ENCODE results near the gene MTURN.
A peak's percentile ranks its signal among the peaks of the same experiment; 100 is the strongest.
"Not testable (repeated sequence)": the region's sequence is repeated elsewhere in the genome, so short reads cannot be mapped to it uniquely, and the experiment has no call there.

Gene MTURN

DNA sequence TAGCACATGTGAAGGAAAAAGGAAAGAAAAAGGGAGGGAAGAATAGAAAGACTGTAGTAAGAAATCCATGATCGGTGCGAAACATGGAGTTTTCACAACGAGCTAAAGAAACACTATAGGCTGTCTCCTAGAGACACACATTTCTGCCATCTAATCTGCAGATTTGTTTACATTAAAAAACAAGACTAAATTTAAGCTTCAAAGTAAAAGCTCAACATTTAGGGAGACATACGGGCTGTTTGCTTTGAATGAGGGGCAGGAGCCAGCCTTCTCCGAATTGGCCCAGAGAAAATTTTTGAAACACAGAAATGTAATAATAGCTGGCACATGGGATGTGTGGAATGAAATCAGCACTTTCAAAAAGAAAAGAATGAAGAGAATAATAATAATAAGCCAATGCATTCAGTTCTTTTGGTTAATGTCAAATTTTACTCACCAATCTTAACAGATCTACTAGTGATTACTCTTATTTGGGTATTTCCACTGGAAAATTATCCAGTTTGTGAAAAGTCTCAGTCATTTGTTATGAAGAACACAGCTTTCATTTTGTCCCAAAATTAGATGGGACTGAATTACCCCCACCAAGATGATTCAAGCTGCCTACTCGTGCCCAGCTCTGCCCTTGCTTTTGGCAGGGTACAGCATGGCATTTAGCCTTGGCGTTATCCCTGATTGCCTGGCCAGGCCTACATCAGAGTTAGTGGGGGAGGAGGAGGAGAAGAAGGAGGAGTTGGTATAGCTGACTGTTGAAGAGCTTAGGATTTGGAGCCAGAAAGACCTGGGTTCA lies 47.1 kb downstream of the MTURN start:
- DNase-seq, result no peak

GRCh38 chr7:30182814-30183213 lies 48.0 kb downstream of the MTURN start:
- DNase-seq, result no peak

DNA sequence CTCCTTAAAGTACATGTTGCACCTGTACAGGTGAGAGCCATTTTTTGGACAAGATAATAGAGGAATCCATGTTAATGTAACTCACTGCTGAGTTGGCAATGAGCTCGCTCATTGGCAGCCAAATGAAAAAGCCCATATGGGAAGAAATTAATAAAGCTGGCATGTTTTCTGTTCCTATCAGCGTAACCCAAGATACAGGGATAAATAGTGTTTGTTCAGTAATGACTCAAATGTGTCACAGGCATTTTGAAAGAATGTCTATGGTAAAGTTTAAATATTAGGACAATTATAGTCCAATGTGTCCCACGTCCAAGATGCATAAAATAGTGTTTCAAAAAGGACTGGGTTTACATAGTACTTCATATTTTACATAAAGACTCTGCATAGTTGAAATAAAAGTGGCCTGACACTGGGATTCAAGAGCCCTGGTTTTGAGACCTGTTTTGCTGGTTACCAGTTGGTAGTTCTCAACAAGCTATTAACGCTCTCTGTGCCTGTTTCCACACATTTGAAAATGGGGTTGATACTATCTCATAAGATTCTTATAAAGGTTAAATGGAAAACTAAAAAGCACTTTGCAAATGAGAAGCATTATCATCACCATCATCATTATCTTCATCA lies 49.1 kb downstream of the MTURN start:
- no peak for DNase-seq

- DNase-seq, result no peak
These were observed 50.2 kb downstream of the MTURN start for GRCh38 chr7:30184791-30185487.

GRCh38 chr7:30185496-30185895 lies 50.7 kb downstream of the MTURN start:
- no peak for DNase-seq

DNA sequence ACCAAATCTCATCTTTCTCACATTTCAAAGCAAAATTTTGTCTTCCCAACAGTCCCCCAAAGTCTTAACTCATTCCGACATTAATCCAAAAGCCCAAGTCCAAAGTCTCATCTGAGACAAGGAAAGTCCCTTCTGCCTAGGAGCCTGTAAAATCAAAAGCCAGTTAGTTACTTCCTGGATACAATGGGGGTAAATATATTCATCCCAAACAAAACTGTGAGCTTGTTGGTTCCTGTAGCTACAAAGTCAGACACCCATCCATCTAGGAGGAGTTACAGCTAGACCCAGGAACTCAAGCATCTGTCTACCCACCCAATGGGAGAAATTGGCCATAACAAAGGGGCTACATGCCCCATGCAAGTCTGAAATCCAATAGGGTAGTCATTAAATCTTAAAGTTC lies 51.9 kb downstream of the MTURN start:
- no peak for DNase-seq

GRCh38 chr7:30187513-30187912 lies 52.7 kb downstream of the MTURN start:
- DNase-seq, result no peak

- not testable (repeated sequence) for DNase-seq
These were observed 53.6 kb downstream of the MTURN start for GRCh38 chr7:30188381-30188780.

DNA sequence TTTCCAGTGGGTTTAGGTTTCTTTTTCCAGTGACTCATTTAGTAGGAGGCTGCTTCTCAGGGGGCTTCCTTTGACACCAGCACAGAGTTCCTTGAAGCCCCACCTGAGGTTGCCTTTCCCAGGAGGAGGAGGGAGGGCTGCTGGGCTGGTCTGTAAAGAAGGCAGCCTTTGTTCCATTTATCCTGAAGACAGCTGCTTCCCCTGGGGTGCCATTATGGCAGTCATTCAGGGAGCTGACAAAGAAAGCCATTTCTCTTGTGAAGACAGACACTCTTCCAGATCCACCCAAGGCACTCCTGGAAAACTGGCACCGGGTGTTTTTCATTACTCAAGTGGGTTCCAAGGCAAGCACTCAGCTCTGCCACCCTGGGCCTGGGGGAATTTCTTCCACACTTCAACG lies 54.0 kb downstream of the MTURN start:
- DNase-seq, result no peak

DNA sequence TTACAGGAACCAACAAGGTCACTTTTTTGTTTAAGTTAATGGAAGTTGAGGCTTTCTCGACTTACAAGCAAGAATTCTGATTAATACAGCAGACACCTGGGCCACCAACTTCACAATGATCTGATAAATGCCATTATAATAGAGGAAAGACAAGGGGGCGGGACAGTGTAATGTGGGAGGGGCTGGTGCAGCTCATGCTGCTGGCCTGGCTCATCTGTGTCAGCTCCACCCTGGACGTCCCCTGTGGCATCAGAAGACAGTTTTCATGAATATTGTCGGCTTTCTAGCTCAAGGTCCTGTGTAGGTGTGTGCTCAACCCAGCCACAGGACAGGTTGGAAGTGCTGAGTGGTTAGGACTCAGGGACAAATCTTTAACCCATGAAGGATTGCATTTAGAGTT lies 57.0 kb downstream of the MTURN start:
- no peak for DNase-seq

GRCh38 chr7:30193336-30193943 lies 58.7 kb downstream of the MTURN start:
- peak; percentile 52 to 77 for DNase-seq

GRCh38 chr7:30196408-30196807 lies 61.6 kb downstream of the MTURN start:
- DNase-seq, result no peak

GRCh38 chr7:30197438-30197837 lies 62.7 kb downstream of the MTURN start:
- no peak for DNase-seq

DNA sequence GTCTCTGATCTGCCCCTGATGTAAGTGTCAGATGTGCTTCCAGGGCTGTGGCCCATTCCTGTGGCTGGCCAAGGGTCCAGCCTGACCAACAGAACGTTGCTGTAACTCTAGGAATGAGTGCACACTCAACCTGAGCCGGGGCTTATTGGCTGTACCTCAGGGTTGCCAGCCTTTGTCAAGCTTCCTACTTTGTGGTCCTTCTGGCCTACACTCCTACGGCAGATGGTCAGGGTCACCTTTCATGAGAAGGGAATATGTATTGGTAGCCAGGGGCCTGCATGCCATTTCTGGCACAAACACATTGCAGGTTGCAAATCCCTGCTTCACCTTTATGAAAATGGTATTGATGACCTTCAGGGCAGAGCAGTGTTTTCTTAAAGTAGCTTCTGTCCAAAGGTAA lies 64.5 kb downstream of the MTURN start:
- no peak for DNase-seq

DNA sequence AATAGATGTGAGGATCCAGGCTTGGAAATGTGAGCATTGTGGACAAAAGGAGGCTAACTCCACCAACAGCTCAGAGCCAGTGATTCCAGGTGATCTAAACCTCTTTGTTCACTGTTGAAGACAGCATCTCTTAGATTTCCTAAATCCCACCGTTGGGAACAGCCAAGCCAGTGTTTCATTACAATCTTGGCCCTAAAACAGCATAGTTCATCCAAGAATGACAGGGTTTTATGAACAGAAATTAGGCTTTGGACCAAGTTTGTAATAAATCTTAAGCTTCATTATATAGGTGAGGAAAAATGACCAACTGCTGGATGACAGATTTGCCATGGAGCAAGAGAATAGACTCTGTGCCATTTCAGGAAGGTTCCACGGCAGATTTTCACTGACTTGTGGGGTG lies 65.8 kb downstream of the MTURN start:
- DNase-seq, result no peak

DNA sequence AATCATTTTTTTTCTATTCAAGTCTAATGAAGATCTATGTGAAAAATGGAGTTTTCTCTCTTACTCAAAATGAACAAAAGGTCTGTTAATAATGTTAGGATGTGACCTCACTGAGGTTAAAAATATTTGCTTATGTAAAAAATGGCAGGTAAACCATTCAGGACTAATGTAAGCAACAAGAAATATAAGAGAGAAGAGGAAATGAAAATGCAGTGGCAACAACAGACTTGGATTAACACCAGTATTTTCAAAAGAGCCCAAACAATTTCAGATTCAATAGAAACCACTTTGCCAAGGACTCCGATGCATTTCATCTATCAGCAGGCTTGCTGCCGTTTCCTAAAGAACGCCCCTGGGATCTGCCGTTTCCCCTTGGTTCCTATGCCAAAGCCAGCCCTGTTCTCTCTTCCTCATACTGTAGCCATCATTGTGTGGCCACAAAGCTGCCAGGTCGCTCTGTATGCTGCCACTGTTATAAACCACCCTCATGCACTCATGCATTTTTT lies 66.4 kb downstream of the MTURN start:
- DNase-seq, result no peak

DNA sequence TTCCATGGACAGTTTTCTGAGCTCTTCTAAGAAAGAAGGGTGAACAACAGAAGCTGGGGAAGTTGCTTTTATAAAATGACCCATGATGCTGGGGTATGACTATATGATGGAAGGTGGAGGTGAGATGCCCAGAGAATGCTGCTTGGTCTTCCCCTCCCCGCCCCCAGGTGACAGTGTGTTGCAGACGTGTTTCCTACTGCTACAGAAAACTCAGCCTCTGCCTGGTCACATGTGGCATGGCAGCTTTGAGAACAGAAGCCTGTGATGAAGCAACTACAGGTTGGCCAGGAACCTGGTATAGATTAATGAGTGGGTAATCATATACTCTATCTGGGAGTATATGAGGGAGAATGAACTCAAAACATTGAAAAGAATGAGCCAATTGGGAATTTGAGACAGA lies 67.1 kb downstream of the MTURN start:
- DNase-seq, result no peak

GRCh38 chr7:30202671-30203070 lies 67.9 kb downstream of the MTURN start:
- no peak for DNase-seq

DNA sequence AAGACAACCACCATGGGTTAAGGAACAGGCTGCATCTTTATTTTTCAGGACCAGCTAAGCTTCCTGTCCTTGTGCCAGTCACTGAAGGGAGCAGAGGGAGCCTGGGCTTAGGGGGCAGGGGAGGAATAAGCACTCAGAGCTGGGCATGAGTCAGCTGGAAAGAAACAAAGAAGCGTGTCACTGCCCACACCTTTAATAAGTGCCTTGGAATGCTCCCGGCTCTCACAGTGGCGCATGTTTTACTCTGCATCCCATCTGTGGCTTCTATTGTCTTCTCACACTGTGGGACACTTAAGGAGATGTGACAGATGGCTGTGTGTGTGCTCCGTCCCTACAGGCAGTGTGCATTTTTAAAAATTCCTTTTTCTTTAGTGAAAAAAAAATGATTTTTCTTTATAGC lies 71.7 kb downstream of the MTURN start:
- DNase-seq, result no peak

- no peak for DNase-seq
These were observed 72.2 kb downstream of the MTURN start for GRCh38 chr7:30206942-30207341.

DNA sequence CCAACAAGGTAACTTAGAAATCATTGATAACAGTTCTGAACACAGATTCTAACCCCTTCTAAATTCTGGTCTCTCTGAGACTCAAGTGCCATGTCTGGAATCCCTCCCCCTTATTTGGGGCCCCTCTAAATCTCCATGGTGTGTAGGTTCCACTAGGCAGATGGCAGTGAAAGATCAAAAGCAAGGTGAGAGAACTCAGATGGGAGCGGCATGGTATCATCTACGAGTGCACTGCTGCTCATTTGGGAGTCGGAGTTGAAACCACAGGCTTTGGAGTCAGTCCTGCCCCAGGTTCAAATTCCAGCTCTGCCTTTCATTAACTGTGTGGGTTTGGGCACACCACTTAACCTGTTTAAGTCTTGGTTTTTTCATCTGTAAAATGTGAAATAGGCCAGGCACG lies 72.6 kb downstream of the MTURN start:
- DNase-seq, result no peak

DNA sequence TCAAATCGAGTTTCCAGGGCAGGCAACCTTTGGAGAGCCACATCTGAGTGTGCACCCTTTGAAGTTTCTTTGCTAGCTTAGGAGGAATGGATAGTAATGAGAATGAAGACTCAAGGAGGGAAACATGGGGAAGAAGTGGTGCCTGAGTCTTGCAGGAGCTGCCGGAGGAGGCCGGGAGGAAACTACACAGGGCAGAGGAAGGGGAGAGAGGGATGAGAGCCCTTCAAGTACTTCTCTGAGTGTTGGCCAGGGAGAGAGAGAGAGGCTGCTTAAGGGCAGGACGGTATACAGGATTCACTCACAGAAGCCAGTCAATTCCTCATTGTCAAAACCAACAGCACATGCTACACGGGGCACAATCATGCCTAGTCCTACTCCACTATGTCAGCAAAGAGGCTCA lies 75.2 kb downstream of the MTURN start:
- no peak for DNase-seq
